Karpas-422 (cell line): ENCODE results near the gene KCNIP4. TPM values are rescaled to one million over a fixed set of nuclear protein-coding genes. Genes with fewer than 3 reads are reported as not detected.

ENCODE experiments used
- DNase-seq: peaks from one replicate; pipeline ENCODE4 v3.0.0-alpha.2; 2015
- H2AFZ ChIP-seq: fragments of 200-600 bp; sonication (generic); 2 replicates; pipeline ENCODE4 v1.6.1; 2014; ENCODE audit warnings: antibody characterized with exemption, low read length, mixed read lengths
- H3K27ac ChIP-seq: fragments of 200-600 bp; sonication (generic); 2 replicates; pipeline ENCODE4 v1.5.1; 2014; ENCODE audit warnings: mild to moderate bottlenecking, low read length, moderate library complexity
- H3K27me3 ChIP-seq: fragments of 200-600 bp; sonication (generic); 2 replicates; pipeline ENCODE4 v1.6.1; 2014; ENCODE audit warnings: low read length, mixed read lengths
- H3K36me3 ChIP-seq: fragments of 200-600 bp; sonication (generic); 2 replicates; pipeline ENCODE4 v1.6.1; 2014; ENCODE audit warnings: low read length, mixed read lengths; ENCODE audit not compliant: insufficient read depth
- H3K4me1 ChIP-seq: fragments of 200-600 bp; sonication (generic); 2 replicates; pipeline ENCODE4 v1.6.1; 2014; ENCODE audit warnings: mild to moderate bottlenecking, low read length, mixed read lengths
- H3K4me2 ChIP-seq: fragments of 200-600 bp; sonication (generic); 2 replicates; pipeline ENCODE4 v1.6.1; 2014; ENCODE audit warnings: low read length, low read depth, mild to moderate bottlenecking; ENCODE audit not compliant: poor library complexity, severe bottlenecking
- H3K4me3 ChIP-seq: fragments of 200-600 bp; sonication (generic); 2 replicates; pipeline ENCODE4 v1.5.1; 2014; ENCODE audit warnings: mild to moderate bottlenecking, antibody characterized with exemption, low read length, mixed read lengths
- H3K79me2 ChIP-seq: fragments of 200-600 bp; sonication (generic); 2 replicates; pipeline ENCODE4 v1.6.1; 2014; ENCODE audit warnings: mild to moderate bottlenecking, low read length, mixed read lengths
- H3K9ac ChIP-seq: fragments of 200-600 bp; sonication (generic); 2 replicates; pipeline ENCODE4 v1.6.0; 2014; ENCODE audit warnings: low read length
- H3K9me2 ChIP-seq: fragments of 200-600 bp; sonication (generic), shearing (Covaris generic); replicated peaks from 2 replicates; pipeline ENCODE4 v1.6.0; 2014; ENCODE audit warnings: mild to moderate bottlenecking, low read length, moderate library complexity; ENCODE audit not compliant: insufficient read depth
- H3K9me3 ChIP-seq: fragments of 300-700, 200-600 bp; sonication (generic); 2 replicates; pipeline ENCODE4 v1.6.1; 2014; ENCODE audit warnings: low read length, mixed read lengths
- H4K20me1 ChIP-seq: fragments of 200-600 bp; sonication (generic); 2 replicates; pipeline ENCODE4 v1.6.1; 2014; ENCODE audit warnings: mild to moderate bottlenecking, antibody characterized with exemption, low read length, low read depth; ENCODE audit not compliant: insufficient read depth
- total RNA-seq: library from RNA; depleted of rRNA; stranded (reverse); fragments of >200 nt; shearing (Covaris generic); gene quantifications from 2 replicates; pipeline ENCODE4 v1.2.3, GENCODE V29; 2014; ENCODE audit warnings: low replicate concordance

The KCNIP4 gene
- total RNA-seq, 1 experiment from 2014 or later, result not detected

GRCh38 chr4:21126014-21126512, 822.5 kb downstream of the KCNIP4 start:
- H3K4me1 ChIP-seq, result no peaks in the 10 kb centered on the region
- H3K36me3 ChIP-seq, result no peaks in the 10 kb centered on the region
- DNase-seq, result no peak
- no peak overlapping the region for H3K4me2 ChIP-seq
- no peak overlapping the region for H3K4me3 ChIP-seq
- H3K27ac ChIP-seq, result no peak overlapping the region
- H3K27me3 ChIP-seq, result no peaks in the 10 kb centered on the region
- no peaks in the 10 kb centered on the region for H3K9me2 ChIP-seq
- peaks cover 4% of the 10 kb centered on the region; the same call in 1 of the 2 replicates for H3K9me3 ChIP-seq
- H3K79me2 ChIP-seq, result no peaks in the 10 kb centered on the region
- no peak overlapping the region for H3K9ac ChIP-seq
- no peaks in the 10 kb centered on the region for H4K20me1 ChIP-seq
- no peak overlapping the region for H2AFZ ChIP-seq

DNA sequence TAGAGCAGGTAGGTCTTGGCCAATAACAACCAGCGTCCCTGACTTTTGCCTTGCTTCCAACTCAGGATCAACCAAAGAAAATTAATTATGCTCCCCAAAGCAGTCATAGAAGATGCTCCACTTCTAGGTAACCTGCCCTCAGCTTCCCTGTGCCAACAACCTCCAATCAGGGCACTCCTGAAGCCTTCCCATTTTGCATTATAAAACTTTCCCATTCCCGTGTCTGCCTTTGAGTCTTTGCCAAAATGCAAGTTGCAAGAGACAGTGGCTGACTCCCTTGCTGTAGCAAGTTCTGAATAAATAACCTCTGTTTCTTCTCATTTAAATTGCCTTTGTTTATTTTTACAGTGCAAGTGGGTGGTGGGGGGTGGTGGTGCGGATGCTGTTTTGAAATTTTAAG, 830.3 kb downstream of the KCNIP4 start:
- no peaks in the 10 kb centered on the region for H3K79me2 ChIP-seq

GRCh38 chr4:21117541-21118180, 830.9 kb downstream of the KCNIP4 start:
- Histone ChIP-seq H3K36me3 (no peaks in the 10 kb centered on the region), H4K20me1 (no peaks in the 10 kb centered on the region), H3K27ac (no peak overlapping the region), H3K27me3 (no peaks in the 10 kb centered on the region), H3K9me2 (no peaks in the 10 kb centered on the region), H3K4me1 (no peaks in the 10 kb centered on the region), H3K4me2 (no peak overlapping the region), H3K79me2 (no peaks in the 10 kb centered on the region), H2AFZ (no peak overlapping the region), H3K4me3 (no peak overlapping the region), H3K9me3 (no peaks in the 10 kb centered on the region), H3K9ac (no peak overlapping the region)
- DNase-seq, result no peak

More for the DNA sequence above, 830.3 kb downstream of the KCNIP4 start:
- Histone ChIP-seq H3K9me3 (no peaks in the 10 kb centered on the region), H3K9me2 (no peaks in the 10 kb centered on the region), H3K27ac (no peak overlapping the region), H3K4me2 (no peak overlapping the region), H3K27me3 (no peaks in the 10 kb centered on the region), H3K4me1 (no peaks in the 10 kb centered on the region), H3K9ac (no peak overlapping the region), H2AFZ (no peak overlapping the region), H3K4me3 (no peak overlapping the region), H4K20me1 (no peaks in the 10 kb centered on the region), H3K36me3 (no peaks in the 10 kb centered on the region)
- no peak for DNase-seq

DNA sequence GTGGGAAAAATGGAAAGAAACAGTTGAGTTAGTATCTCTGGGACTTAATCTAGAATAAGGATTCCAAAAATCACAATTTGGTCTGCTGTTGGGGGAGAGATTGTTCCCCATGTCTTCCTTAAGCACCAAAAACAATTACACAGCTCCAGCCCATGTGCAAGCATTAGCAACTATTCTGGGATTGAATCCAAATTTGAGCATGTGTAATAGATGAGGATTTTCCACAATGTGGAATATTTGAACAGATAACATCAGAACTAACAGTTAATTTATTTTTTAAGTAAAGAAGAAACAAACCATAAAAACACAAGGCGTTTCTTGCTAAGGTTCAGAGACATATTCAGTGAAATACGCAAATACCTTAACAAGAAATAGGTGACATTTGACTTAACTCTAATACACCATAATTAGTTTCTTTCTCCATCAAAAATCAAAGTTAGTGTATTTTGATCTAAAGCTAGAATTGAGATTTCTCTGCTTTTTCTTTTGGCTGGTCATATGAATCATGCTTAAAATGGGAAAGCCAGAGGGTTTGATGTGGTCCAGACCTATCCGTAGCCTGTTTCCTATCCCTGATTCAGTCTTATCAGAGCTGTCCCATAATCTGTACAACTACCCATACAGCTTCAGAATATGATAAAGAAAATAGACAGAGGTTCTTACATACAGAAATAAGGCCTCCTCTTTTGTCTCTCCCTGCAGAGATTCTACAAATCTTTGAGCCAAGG, 834.9 kb downstream of the KCNIP4 start:
- Histone ChIP-seq H3K4me3 (no peak overlapping the region), H3K79me2 (no peaks in the 10 kb centered on the region), H3K9me3 (peaks cover 12% of the 10 kb centered on the region), H3K36me3 (no peaks in the 10 kb centered on the region), H3K4me2 (no peak overlapping the region), H3K27me3 (no peaks in the 10 kb centered on the region), H2AFZ (no peak overlapping the region), H3K27ac (no peak overlapping the region), H3K9me2 (no peaks in the 10 kb centered on the region), H3K9ac (no peak overlapping the region), H3K4me1 (no peaks in the 10 kb centered on the region), H4K20me1 (no peaks in the 10 kb centered on the region)
- DNase-seq, result no peak

GRCh38 chr4:21102667-21103066, 845.9 kb downstream of the KCNIP4 start:
- H4K20me1 ChIP-seq, result no peaks in the 10 kb centered on the region
- no peak for DNase-seq
- no peaks in the 10 kb centered on the region for H3K9me2 ChIP-seq
- no peak overlapping the region for H3K9ac ChIP-seq
- no peaks in the 10 kb centered on the region for H3K27me3 ChIP-seq
- no peaks in the 10 kb centered on the region for H3K79me2 ChIP-seq
- no peak overlapping the region for H3K4me3 ChIP-seq
- no peak overlapping the region for H3K4me2 ChIP-seq
- H2AFZ ChIP-seq, result no peak overlapping the region
- no peaks in the 10 kb centered on the region for H3K9me3 ChIP-seq
- H3K27ac ChIP-seq, result no peak overlapping the region
- H3K36me3 ChIP-seq, result no peaks in the 10 kb centered on the region
- H3K4me1 ChIP-seq, result no peaks in the 10 kb centered on the region

DNA sequence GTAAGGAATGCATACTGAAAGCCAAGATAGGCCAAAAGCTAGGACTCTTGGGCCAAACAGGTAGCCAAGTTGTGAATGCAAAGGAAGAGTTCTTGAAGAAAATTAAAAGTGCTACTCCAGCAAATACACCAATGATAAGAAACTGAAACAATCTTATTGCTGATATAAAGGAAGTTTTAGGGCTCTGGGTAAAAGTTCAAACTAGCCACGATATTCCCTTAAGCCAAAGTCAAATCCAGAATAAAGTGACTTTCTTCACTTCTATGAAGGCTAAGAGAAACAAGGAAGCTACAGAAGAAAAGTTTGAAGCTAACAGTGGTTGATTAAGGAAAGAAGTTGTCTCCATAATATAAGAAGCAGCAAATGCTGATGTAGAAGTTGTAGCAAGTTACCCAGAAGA, 850.7 kb downstream of the KCNIP4 start:
- H3K9me2 ChIP-seq, result no peaks in the 10 kb centered on the region
- H2AFZ ChIP-seq, result no peak overlapping the region
- no peaks in the 10 kb centered on the region for H3K9me3 ChIP-seq
- no peak overlapping the region for H3K9ac ChIP-seq
- H3K4me1 ChIP-seq, result no peaks in the 10 kb centered on the region
- no peak for DNase-seq
- no peak overlapping the region for H3K27ac ChIP-seq
- H3K4me2 ChIP-seq, result no peak overlapping the region
- no peaks in the 10 kb centered on the region for H3K36me3 ChIP-seq
- H3K4me3 ChIP-seq, result no peak overlapping the region
- H4K20me1 ChIP-seq, result no peaks in the 10 kb centered on the region
- H3K27me3 ChIP-seq, result no peaks in the 10 kb centered on the region
- no peaks in the 10 kb centered on the region for H3K79me2 ChIP-seq

DNA sequence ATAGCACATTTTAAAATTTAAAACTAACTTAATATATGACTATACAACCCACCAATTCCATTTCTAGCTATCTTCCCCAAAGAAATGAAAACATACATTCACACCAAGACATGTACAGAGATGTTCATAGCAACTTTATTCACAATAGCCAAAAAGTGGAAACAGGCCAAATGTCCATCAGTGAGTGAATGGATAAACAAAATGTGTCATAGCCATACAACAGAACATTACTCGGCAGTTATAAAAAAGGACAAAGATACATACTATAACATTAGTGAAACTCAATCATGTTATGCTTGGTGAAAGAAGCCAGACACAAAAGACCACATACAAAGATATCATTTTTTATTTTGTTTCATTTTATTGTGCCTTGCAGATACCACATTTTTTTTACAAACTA, 851.5 kb downstream of the KCNIP4 start:
- DNase-seq, result no peak
- H2AFZ ChIP-seq, result no peak overlapping the region
- no peak overlapping the region for H3K4me2 ChIP-seq

DNA sequence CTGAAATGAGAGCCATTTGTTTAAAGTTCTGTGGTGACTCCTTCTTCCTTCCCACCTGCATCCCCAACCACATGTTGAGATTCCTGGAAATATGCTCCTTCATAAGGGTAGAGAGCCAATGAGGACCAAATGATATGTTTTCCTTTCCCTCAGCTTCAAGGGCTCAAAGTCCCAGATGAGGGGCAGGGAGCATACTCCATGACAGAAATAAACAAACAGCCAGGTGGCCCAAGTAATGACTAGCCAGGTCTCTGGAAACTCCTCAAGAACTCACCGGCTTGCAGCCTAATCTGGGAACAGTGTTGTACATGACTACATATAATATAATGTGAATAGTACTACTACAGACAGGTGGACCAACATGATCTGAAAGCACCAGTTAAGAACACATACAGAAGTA, 856.0 kb downstream of the KCNIP4 start:
- H3K36me3 ChIP-seq, result no peaks in the 10 kb centered on the region
- no peaks in the 10 kb centered on the region for H4K20me1 ChIP-seq
- no peak overlapping the region for H3K4me3 ChIP-seq
- no peaks in the 10 kb centered on the region for H3K4me1 ChIP-seq
- H3K79me2 ChIP-seq, result no peaks in the 10 kb centered on the region
- peaks cover 8% of the 10 kb centered on the region for H3K9me3 ChIP-seq
- H3K27ac ChIP-seq, result no peak overlapping the region
- H2AFZ ChIP-seq, result no peak overlapping the region
- H3K4me2 ChIP-seq, result no peak overlapping the region
- no peaks in the 10 kb centered on the region for H3K27me3 ChIP-seq
- no peak for DNase-seq
- no peaks in the 10 kb centered on the region for H3K9me2 ChIP-seq
- no peak overlapping the region for H3K9ac ChIP-seq

More for the DNA sequence above, 851.5 kb downstream of the KCNIP4 start:
- Histone ChIP-seq H3K9me3 (no peaks in the 10 kb centered on the region), H3K27me3 (no peaks in the 10 kb centered on the region), H3K9ac (no peak overlapping the region), H4K20me1 (no peaks in the 10 kb centered on the region), H3K9me2 (no peaks in the 10 kb centered on the region), H3K36me3 (no peaks in the 10 kb centered on the region), H3K4me1 (no peaks in the 10 kb centered on the region), H3K27ac (no peak overlapping the region), H3K79me2 (no peaks in the 10 kb centered on the region), H3K4me3 (no peak overlapping the region)
